HG03039 (cell line): Measurements from ENCODE around the gene KIF3A.

Experiments
- ATAC-seq: cut with Tn5 transposase; IDR thresholded peaks from one replicate; pipeline ENCODE4 v1.9.1; 2021; ENCODE audit warnings: mild to moderate bottlenecking, moderate library complexity; ENCODE audit not compliant: unreplicated experiment

The KIF3A gene

DNA sequence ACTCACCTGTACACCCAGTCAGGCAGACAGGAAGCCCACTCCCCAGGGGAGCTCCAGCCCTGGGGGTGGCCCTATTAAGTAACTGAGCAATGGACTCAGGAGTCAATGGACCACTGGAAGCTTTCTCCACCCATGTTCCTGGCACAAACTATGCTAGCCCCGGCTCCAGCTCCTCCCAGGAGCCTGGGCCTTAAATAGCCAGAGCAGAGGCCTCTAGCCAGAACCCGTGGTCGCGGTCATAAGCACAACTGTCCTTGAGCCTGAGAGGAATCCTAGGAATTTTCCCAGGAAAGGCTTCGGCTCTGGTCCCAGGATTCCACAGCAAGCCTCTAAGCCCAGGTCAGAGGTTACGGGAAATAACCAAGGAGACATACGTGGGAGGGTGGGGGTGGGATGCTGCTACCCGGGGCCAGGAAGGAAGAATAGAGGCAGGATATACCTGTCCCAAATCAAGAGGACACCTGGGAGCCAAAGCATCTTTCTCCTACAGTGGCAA, 34.2 kb upstream of the KIF3A start:
- no peak for ATAC-seq

DNA sequence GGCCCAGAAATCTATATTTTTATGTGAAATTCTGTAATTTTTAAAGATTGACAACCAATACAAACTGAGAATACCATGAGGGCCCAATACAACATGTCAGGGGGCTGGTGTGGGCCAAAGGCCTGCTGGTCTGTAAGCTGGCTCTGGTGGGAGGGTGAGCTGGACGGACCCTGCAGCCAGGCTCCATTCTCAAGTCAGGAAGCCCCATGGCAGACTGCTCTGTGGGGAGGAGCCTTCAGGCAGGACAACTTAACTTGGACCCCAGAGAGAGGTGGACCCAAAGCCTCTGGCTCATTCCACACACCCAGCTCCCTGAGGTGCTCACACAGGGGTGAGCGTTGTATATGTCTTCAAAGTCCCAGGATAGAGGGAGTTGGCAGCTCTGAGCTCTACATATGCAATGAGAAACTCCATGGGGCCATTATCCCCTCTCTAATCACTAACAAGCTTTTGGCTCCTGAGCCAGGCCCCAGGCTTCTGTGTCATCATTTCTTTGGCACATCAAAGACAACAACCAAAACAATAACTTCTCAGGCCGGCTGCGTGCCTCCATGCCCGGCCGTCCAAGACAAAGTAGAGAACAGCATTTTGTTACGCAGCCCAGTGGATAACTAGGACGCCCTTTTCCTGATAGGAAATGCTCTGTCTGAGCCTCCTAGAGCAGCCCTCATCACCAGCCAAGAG, 33.3 kb upstream of the KIF3A start:
- no peak for ATAC-seq

DNA sequence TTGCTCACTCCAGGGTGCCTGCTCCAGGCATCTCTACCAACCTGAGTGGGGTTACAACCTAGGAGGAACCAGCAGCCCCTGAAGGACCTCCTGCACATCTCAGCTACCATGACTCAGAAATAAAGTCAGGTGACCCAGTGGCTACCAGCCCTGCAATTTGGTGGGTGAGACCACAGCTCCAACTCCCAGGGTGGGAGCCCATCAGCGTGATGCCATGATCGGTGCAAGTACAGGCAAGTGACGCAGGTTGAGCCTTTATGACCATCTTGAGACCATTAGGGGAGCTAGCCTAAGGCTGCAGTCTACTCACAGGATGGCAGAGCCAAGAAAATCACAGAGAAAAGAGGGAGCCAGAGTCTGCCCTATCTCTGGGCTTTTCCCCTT, 31.1 kb upstream of the KIF3A start:
- no peak for ATAC-seq

DNA sequence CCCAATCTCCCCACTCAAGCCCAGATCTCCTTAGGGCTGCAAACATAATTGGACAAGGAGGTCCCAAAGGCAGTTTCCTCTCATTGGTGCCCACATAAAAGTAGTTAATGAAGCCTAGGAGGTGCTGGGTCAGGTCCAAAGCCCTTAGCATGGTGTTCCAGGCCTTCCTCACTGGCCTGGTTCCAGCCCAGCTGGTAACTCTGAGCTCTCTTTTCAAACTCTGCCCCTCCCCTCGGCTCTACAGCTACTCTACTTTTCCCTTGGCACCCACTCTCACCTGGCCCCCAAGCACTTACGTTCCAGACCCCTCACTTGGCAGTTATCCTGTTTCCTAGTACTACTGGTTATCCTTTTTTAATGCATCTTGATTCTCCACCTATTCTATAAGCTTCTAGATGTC, 29.8 kb upstream of the KIF3A start:
- ATAC-seq = no peak

DNA sequence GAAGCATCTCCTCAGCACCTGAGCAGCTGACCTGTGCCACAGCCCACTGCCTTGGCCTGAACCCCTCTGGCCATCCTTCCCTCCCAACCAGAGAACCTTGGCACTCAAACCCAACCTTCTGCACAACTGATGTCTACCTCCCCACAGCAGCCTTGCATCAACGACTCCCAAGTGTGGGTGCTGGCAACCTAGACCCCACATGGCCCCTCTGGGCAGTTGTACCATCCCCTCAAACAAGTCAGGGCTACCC, 29.4 kb upstream of the KIF3A start:
- no peak for ATAC-seq

DNA sequence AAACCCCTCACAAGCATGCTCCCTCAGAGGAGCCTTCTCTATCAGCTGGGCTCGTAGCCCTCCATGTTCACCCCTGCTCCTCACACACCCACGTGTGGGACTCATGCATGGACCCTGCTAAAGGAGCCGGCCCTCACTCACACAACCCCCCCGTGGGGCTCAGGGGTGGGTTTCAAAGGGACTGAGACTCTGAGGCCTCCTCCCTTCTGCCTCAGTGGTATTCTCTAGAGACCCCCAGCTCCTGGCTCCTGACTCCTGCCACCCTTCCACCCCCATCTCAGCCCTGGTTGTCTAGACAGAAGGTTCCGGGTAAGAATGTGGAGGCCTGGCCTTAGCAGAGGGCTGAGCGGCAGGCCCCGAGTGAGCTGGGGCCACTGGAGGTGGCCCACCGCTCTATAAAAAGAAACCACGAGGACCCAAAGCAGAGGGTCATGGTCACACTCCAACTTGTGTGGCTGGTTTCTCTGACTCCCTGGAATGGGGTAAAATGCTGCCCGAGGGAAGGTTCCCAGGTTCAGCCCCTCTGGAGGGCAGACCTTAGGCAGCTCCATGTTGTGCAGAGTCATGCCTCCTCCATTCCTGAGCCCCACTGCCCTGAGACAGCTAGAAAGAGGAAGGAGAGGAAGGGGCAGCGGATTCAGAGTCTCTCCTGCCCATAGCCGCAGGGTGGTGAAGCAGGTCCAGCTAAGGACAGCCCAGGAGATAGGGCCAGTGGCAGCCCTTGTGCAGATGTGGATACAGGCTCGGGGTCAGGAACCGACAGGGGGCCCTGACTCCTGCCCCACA, 28.9 kb upstream of the KIF3A start:
- ATAC-seq = no peak

DNA sequence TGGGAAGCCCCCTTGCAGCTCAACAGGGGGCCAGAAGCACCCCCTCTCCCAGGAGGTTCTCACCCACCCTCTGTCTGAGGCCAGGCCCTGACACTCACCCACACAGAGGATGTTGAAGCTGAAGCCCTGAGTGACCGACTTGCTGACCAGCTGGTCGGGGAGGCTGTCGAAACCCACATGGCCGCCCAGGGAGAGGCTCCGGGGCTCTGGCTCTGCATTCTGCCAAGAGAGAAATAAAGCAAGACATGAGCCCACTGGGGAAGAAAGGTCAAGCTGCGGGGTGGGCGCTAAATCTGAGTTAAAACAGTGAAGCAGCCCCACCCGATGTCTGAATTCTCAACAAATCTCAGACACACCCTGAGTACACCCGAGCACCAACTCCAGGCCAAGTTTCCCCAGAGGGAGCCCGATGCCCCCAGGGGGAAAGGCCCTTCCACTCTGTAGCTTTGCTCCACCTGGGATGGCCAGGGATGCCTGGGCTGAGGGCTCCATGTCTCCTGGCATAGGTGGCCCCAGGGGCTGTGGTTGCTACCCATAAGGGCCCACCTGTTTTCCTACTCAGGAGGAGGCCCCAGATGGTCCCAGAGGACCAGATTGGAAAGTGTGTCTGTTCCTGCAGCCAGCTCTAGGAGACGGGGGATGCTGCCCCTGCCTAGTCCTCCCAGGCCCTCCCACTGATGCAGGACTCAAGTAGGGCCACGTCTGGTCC, 28.1 kb upstream of the KIF3A start:
- no peak for ATAC-seq

DNA sequence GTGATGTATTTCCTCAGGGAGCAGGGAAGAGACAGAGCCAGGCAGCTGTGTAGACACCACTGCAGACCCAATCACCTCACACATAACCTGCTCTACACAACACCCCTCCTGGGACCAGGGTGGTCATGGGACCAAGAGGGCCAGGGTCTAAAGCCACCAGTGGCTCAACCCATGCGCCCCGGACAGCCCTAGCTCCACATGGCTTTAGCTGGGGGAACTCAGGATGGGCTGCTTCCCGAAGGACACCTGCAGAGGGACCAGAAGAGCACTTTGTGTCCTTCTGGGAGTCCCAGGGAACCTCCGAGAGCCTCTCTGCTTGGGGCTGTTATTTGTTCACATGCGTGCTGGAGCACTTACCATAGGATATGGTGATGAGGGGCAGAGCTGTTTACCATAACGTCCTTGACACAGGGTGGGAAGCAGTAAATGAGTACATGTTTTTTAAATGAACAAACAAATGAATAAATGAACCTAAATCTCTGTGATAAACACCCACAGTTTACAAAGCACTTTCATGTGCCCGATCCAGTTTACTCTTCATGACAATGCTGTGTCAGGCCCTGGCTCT, 27.4 kb upstream of the KIF3A start:
- no peak for ATAC-seq

DNA sequence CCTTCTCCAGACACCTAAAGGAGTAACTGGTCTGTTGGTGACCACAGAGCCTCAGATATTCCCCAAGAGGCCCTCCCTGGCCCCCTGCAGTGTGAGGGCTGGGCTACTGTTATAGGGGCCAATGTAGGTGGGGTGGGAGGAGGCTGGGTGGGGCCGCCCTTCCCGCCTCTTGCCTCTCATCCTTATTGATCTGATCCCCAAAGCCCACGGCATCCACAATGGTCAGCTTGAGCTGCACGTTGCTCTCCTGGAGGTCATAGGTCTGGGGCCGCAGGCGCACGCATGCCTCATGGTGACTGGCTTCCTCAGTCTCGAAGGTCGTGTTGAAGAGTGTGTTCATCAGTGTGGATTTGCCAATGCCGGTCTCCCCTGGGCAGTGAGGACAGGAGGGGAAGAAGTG, 26.7 kb upstream of the KIF3A start:
- ATAC-seq = no peak

DNA sequence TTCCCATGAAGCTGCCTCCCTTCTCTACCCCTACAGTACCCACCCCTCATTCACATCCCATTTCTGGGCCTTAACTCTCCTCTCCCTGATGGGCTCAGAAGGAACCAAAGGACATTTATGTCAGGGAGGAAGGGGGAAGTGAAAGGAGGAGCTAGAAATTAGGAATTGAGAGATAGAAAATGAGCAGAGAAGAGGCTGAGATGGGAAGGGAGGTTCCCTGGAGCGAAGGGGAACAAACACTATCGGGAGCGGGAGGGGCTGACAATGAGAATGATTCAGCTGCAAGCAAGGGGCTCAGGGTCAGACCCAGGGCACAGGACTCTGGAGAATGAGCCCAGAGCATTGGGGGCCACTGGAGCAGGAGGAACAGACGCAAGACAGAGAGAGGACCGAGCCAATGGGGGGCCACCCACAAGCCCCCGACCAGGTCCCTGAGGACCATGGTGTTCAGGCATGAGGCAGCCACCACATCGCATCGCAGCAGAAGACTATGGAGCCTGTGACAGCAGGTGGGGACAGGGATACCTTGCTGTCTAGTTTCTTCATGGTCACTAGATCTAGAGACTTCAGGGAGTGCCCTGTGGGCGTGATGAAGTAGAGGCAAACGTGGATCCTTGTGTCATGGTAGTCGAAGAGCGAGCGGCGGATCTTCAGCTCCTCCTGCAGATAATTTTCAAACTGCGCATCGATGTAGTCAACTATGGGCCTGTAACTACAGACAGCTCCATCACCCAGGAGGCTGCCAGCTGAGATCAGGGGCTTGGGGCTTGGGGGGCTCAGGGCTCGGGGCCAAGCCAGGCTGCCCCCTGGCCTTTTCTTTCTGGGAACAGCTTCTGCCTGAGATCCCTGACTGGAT, 26.1 kb upstream of the KIF3A start:
- no peak for ATAC-seq

DNA sequence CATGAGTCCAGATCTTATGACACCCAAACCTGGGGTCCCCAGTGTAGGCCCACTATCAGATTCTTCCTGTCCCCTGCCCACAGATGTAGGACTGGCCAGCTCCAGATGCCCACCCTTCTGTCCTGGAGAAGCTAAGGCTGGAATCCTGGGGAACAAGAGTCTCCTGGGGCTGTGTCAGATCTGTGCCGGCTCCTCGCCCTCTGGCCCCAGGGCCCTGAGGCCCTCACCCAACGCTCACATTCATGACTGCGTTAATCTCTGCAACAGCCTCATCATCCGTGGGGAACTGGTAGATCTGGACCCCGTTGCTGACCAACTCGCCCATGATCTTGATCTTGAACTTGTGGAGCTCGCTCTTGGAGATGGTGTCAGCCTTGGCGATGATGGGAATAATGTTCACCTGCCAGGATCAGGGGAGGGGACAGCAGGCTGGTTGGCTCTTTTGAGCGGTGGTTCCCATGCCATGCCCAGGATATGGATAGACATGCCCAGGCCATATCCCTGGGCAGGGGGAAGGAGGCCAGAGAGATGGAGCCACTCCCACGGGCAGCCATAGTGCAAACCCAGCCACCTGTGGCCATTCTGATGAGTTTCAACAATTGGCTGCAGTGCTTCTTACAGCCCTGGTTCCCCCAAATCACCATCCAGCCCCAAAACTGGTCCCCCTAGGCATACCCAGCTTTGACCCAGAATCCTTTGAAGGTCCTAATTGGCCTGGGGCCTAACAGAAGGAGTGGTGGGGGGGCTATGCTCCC, 25.1 kb upstream of the KIF3A start:
- no peak for ATAC-seq

DNA sequence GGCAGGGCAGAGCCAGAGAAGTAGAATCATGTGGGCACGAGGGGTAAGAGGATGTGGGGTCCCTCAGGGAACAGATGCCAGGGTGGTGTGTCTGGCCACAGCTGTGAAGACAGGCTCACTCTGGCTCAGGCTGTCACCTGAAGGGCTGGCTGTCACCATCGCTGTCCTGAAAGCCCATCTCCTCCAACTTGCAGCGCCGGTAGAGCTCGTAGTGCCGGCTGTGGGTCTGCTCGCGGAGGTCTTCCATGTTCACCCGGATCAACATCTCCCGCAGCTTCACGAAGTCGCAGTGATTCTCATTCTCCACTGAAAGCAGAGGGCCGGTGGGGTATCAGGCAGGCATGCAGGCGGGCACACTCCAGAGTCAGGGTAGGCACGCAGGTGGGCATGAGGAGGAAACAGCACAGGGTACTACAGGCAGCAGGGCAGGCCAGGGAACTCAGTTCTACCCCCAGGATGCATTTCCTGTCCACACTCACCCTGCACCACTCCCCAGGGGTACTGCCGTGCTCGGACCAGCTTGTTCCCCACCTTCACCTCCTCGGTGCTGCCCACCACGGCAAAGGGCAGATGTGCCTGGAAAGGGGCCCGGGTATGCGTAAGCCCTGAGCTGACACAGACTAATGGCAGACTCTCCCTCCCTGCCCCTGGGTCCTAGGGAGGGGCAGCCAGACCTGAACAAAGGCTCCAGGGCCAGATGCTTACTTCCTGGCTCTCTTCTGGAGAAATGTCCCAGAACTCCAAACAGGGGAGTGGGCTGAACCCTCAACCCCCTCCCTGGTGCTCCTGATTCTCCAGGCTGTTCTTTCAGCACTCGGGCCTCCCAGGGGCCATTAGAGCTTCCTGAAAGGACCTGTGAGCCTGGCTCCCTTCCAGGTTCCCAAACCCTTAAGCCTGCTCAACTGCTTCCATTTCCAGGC, 24.2 kb upstream of the KIF3A start:
- ATAC-seq = no peak

DNA sequence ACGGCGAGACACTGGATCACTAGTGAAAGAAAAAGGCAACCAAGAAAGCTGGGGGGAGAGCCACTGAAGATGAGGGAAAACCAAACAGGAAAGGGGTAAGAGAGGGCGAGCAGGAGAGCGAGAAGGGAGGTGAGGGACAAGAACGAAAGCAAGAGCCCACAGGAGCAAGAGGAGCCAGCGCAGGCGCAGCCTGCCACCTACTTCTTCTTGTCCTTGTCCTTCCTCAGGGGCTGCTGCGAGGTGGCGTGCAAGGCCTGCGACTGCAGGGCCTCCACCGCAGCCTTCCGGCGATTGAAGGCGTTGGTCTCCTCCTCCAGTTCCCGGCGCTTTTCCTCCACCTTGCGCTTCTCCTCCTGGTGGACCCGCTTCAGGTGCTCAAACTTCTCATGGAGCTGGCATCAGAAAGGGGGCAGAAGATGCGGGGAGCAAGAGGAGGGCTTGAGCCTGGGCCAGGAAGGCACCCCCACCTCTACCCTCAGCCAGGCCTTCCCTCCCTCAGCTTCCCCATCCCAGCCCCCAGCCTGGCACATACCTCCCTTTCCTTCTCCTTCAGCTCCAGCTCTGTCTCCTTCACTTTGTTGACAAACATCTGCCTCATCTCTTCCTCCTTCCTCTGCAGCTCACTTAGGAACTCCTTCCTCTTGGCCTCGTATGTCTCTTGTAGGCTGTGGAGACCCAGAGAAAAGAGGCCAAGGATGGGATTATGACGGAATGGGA, 23.4 kb upstream of the KIF3A start:
- no peak for ATAC-seq

DNA sequence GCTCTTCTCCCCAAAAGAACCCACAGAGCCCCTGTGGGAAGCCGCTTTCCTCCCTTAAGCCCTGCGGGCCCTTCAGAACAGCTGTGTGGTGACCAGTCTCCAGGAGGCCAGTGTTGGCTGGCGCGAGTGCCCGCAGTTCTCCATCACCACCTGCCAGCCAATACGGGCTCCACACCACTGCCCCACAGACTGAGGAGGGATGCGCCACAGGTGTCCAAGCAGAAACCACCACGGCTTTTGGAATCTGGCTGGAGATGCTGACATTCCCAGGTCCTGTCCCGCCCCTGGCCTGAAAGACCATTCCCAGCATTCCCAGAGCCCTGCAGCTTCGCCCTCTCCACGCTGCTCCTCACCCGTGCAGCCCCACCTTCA, 22.7 kb upstream of the KIF3A start:
- no peak for ATAC-seq

DNA sequence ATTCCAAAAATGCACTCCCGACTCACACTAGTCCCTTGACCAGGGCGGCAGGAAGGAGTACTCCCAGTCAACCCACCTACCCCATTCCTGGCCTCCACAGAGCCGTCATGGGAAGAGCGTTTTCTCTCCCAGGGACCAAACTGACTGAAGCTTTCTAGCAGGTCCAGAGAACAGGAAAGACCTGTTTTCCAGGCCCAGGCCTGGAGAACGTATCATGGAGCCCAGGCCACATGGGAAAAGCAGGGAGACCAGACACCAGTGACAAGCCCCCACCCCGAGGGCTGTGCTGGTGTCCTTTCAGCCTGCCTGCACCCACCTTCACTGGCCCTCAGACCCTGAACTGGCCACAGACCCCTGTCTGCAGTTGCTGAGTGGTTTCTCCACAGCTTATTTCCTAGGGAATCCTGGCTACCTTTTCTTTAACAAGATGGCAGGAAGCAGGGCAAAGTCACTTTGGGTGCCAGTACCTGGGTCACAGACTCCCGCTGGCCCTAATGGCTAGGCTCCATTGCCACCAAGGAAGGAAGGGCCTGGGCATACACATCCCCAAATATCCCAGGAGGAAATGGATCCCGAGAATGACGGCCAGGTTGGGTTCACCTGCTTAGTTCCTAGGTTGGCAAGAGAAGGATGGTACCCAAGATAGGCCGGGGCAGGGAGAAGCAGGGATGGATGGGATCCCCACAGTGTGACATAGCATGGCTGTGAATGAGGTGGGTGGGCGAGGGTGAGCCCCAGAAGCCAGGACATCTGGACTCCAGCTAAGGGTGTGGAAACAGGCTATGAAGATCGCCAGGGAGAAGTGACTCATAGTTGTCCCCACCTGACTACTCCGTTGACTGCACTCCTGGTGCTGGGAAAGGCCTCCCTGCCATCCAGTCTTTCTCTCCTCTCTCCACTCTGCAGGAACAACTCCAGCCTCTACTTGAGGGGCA, 22.0 kb upstream of the KIF3A start:
- ATAC-seq = no peak

DNA sequence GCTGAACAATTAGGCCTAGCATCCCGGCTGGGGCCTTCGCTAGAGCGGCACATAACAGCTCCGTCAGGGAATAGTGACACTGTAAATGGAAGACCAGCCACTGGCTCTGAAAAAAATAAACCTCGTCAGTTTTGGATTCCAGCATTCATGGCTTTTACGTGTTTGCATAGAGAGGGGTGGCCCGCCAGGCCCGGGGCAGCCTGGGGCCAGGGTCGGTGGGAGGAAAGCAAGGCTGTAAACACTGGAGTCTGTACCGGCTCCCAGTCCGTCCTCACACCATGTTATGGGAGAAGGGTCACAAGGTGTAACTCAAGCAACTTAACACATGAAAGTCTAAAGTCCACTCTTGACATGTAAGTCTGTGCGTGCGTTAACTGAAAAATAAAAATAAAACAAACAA, 21.1 kb upstream of the KIF3A start:
- ATAC-seq = no peak

DNA sequence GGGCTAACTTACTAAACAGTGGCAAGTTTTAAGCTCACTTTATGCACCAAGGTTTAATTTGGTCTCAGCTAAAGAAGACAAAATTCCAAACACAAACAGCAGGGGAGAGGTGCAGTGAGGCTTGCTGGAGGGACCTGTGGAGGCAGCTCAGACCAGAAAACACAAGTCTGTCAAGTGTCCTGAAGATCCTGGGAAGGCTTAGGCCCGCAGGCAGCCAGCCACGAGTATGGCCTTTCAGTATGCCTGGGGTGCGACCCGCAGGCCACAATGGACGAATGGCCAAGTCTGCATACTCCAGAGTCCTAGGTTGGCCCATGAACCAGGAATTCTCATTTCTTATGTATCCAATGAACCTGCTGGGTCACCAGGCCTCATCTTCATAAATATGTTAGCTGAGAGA, 19.2 kb upstream of the KIF3A start:
- no peak for ATAC-seq

DNA sequence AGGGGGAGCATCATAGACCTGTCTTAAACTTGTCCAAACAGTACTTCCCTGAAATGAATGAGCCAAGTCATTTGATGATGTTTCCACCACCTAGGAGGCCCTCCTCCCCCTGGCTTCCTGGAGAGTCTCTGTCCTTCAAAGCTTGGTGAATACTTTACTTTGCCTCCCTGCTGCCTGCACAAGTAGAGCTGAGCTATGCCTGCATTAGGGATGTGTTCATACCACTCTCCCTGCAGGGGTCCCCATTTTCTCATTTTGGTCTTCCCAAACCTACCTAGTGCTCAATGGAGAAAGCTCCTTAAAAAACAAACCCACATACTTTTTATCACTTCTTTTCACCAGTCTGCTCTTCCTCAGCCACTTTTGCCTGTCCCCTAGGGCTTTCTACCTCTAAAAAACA, 17.6 kb upstream of the KIF3A start:
- ATAC-seq = no peak
